ENCODE results near the gene TIMM9.

- no peak for TF ChIP-seq CTCF (optimal IDR thresholded peaks at IDR 0.05 in 1 of 3, IDR thresholded peaks at IDR 0.05 in 1 of 3, conservative IDR thresholded peaks at IDR 0.05 in 1 of 3; ENCODE audit: extremely low read depth in 1 of 3, insufficient read depth in 2 of 3, low read length in 3 of 3)
- TF ChIP-seq EZH2 (IDR thresholded peaks at IDR 0.05; ENCODE audit: low read length): no peak
These were observed 39.1 kb upstream of the TIMM9 start for GRCh38 chr14:58466459-58466858.
